Renal pelvis (tissue), 4 donors: Measurements from ENCODE around the gene PPBP. TPM values are rescaled to one million over a fixed set of nuclear protein-coding genes. Genes with fewer than 3 reads are reported as not detected.
"Not testable (repeated sequence)": the region's sequence is repeated elsewhere in the genome, so short reads cannot be mapped to it uniquely, and the experiment has no call there.

Source experiments
- DNase-seq: peaks from one replicate; pipeline ENCODE4 v3.0.0-alpha.2; 2013
- polyA plus RNA-seq, 3 donors: library from polyadenylated mRNA; unstranded; fragments of 120-200 nt; gene quantifications; one replicate each; pipeline ENCODE4 v1.2.1, GENCODE V29; 2013; ENCODE audit not compliant: insufficient read length in 3 of 3

The PPBP gene
- polyA plus RNA-seq, 3 donors, result 12.4 to 22.5 (median 19.2) TPM

DNA sequence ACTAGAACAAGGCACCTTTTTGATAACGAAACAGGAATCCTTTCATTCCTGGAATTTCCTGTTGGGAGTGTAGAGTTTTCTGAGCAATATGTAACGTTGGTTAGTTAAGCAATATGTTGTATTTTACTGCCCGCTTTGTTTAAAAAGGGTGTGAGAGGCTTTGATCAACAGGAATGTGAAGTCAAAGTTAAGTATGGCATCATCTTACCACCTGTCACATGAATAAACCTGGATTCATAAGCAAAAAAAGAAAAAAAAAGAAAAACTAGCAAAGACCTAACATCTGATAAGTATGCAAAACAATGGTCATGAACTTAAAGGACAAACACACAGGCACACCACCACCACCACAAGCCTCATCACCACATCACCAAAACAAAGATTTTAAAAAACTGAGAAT lies 17.5 kb upstream of the PPBP start:
- DNase-seq, result no peak

DNA sequence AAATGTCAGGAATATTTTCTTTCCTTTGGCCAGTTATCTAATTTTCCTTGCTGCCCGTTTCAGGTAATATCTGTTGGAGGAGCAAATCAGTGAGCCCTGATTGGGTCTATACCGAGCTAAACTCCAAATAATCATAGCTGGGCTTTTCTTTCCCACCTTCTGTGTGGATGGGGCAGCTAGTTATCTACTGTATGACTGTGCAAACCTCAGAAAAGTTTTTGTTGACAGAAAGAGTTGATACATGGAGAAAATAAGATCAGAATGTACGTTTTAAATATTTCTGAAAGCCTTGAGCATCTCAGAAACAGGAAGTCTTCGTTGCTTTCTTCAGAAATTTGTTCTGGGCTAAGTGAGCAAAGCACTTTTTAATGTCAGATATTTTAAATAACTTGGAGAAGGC lies 16.7 kb upstream of the PPBP start:
- no peak for DNase-seq

DNA sequence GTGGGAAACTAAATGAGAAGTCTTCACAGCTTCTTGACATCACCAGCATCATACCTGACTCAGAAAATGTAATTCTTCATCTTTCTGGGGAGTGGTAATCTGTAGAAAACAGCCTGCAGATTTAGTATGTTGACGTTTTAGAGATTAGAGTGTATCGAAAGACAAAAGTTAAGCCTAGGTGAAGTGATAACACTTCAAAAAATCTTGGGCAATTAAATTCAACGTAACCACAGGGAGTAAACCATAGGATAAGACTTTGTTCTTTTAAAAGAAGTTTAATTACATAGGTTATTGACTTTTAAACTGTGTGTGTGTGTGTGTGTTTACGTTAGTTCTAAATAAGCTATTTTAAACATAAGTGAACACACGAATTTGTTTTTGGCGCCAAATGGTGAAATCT lies 12.3 kb upstream of the PPBP start:
- no peak for DNase-seq

DNA sequence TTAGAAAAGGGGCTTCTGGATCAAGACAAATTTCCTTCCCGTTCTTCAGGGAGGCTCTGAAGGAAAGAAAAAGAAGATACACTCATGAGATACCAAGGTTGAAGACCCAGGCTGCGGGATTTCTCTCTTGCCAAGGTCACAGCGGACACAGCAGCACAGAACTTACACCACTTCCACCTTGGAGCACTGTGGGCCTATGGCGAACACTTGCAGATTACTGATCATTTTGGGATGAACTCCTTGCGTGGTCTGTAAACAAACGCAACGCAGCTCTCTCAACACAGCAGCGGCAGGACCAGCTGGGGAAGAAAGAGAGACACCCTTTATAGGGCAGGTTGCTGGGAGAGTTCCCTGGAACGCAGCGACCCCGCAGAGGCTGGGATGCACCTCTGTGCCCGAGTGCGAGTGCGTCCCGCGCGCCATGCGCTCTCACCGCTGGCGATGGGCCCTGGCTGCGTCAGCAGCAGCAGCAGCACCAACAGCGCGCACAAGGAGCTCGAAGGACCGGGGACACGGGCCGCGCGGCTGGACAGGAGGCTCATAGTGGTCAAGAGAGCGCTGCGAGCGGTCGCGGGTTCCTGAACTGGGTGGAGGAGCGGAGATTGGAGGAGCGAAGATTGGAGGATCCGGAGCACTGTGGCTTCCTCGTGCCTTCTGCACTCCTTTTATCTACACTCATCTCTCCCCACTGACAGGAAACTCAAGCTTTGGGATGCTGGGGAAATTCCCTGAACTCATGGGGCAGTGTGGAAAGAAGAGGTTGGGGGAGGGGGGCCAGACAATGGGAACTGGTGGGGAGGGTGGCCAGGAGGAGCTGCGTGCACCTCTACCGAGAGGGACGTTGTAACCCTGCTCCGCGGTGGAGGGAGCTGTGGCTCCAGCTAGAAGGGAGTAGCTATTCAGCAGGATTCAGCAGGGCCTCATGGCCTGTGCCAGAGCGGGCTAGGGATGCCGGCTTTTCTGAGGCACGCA lies 10.3 kb upstream of the PPBP start, which contains the start of gene CXCL5:
Gene CXCL5, minus strand, starts transcription at position 638 of the 972 bp plus-strand sequence. Its CDS starts 96 bp downstream, at position 542.
- DNase-seq, result peak; percentile 3

DNA sequence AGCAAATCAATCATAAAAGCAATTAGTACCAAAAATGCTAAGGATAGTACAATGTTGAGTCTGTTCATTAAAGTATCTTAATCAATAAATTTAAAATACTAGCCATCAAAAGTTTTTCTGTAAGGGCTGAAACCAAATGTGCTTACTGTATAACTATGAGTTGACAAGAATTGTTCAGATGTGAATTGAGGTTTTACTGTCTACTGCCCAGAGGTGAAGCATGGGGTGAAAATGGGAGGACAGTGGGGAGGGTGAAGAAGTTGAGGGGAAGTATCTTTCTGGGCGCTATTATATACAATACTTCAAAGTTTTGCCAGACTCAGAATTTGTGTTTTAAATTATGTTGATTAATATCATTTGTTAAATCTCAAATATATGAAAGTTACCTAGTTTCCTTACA lies 4.1 kb upstream of the PPBP start:
- no peak for DNase-seq

DNA sequence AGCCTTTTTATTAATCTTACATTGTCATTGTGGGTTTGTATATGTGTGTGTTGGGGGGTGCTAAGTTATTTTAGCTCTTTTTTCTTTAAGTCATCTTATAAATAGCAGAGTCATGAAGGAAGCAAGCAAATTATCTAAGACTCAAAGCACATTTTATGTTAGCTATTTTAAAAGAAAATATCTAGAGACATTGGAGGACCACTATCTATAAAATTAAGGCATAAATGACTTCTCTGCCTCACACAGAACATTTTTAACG lies 3.7 kb upstream of the PPBP start:
- DNase-seq, result no peak

DNA sequence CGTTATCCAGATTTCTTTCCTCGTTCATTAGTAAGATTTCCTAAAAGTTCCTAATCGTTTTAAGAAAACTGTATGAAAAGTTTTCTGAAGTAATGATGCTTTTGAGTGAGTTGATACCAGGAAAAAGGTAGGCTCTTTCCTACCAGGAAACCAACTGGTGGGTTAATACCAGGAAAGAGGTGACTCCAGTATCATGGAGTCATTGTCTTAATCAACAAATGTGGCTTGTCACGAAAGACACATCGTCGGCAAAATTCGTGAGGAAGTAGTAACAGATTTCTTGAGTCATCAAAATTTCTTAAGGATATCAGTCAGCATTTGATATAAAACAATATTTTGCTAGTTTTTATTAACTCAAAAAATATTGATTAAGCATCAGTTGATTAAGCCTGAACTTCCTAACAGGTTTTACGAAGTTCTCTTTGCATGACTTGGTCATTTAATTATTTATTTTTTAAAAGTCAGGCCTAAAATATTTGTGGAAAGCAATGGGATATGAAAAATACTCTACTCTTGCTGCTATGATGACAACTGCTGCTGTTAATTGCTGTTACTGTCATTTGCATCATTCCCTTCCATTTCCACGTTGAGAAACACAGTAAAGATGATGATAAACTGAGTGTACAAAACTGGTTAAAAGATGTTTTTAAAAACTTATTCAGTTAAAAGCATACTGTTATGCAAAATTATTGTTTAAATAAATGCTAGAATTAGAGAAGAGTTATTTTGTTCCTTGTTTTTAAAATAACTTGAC lies 3.2 kb upstream of the PPBP start:
- DNase-seq, result no peak

DNA sequence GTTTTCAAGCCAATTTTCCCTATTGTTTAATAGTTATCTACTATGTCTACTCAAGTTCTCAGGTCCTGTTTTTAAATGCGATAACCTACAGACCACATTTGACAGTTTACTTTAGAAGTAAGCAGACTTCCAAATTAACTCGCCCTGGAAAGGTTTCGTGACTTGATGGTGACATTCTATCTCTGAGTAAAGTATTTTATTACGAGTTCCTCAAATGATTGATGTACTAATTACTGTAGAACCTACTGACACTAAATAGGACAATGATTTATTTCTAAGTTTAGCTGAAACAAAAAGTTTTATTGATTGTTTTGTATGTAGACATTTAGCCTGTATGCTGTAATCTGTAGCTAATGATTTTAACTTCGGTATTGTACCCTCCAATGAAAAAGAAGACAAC lies 1.9 kb upstream of the PPBP start:
- DNase-seq, result peak; percentile 8

DNA sequence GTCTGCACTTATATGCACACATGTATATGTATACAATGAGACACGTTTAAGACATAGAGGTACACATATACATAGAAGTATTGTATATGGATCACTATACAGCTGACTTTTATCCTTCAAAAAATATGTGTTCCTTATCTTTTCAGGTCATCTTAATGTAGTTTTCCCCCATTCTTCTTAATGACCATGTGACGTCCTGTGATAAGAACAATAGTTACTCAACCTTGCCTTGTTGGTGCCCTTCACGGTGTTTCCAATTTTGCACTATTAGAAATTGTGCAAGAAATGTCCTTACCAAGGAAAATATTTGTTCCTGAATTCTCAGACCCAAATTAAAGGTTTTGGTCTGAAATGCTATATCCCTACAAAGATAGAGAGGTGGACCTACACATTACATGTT lies 1.0 kb upstream of the PPBP start:
- no peak for DNase-seq

DNA sequence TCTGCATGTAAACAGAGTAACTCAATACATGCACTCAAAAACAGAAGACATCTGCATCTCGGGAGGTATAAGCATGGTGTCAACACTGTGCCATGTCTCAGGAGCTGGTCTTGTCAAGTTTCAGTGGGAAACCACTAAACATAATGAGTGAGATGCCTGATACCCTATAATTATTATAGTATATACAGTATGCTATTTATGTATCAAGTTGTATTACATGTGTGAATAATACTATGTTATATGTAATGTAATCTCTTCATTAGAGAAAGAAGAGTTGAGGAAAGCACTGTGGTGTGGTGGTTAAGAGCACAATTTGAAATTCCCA lies 2.5 kb downstream of the PPBP start:
- no peak for DNase-seq

DNA sequence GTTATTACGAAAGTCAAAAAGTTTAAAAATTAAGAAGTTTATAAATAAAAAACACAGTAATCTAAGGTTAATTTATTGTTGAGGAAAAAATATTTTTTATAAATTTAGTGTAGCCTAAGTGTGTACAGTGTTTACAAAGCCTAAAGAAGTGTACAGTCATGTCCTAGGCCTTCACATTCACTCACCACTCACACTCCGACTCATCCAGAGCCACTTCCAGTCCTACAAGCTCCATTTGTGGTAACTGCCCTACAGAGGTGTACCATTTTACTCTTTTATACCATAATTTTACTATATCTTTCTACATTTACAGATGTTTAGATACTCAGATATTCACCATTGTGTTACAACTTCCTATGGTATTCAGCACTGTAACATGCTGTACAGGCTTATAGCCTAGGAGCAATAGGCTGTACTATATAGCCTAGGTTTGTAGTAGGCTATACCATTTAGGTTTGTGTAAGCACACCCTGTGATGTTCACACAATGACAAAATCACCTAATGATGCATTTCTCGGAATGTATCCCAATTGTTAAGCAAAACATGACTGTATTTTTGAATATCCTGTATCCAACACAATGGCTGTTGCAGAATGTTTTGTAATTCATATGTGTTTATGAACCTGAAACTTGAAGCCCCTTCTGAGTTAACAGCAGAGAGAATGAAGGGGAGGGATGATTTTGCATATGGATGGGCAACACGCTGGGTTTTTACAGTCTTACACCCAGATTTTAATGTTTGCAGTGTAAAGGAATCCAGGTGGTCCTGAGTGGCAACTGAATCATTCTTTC lies 3.1 kb downstream of the PPBP start:
- no peak for DNase-seq

DNA sequence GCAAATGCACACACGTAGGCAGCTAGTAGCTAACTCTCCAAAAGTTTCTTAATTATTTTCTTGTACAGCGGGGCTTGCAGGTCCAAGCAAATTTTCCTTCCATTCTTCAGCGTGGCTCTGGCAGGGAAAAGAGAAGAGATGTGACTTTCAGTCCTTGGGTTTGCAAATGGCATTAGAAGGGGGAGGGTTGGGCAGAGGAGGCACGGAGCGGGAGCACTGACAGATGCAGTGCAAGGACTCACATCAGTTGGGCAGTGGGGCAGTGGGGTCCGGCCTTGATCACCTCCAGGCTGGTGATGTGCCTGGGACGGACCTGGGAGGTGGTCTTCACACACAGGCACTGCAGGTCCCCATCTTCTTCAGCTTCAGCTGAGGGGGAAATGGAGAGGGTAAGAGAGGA lies 6.8 kb downstream of the PPBP start:
- not testable (repeated sequence) for DNase-seq

DNA sequence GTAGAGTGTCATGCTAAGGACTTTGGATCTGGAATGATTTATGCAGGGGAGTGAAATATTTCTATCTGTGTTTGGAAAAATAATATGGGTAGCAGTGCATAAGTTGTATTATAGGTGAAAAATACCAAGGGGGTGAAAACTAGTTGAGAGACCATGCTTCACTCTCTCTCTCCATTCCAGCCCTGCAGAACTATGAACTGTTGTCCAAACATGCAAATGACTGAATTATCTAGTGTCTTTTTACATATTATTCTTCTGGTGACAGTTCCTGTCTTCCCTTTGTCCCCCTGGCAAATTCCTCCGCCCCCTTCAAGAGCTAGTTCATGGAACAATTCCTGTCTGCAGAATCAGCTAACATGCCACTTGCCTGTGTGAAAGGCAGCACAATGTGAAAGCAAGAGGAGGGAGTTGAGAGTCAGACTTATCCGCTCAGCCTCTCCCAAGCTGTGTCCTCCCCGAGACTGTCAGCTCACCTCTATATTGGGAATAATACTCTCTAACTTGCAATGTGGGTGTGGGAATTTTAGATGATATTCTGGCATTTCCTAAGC lies 8.5 kb downstream of the PPBP start:
- no peak for DNase-seq

DNA sequence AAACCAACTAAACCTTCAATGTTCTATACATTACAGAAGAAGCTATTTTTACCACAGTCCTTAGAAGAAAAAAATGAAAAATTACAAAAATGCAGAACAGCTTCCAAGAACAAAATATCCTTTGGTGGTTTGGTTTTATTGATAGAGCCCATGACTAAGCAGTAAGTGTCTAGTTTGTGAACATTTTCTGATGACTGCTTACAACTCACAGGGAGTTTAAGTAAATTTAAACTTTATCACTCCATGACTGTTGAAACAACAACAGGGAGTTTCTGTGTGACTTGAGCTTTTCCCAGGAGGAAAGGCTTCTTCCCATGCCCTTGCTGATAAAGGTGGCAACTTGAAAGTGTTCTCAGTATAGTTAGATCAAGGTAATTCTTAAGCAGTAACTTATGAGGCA lies 9.1 kb downstream of the PPBP start:
- no peak for DNase-seq

DNA sequence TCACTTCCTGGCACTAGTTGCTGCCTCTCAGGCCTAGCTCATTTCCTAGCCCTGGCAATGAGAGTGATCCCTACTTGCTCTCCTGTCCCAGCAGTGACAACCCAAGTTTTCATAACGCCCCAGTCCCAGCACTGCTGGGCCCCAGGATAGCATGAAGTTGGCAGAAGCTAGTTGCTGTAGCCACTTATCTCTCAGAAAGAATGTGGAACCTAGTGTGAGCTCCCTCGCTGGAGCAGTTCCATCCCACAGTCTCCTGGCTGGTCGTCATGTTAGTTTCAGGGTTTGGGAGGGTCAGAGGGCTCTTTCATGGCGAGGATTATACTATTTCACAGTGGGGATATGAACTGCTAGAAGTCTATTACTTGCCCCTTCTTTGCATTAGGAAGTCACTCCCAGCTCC lies 11.3 kb downstream of the PPBP start:
- no peak for DNase-seq

DNA sequence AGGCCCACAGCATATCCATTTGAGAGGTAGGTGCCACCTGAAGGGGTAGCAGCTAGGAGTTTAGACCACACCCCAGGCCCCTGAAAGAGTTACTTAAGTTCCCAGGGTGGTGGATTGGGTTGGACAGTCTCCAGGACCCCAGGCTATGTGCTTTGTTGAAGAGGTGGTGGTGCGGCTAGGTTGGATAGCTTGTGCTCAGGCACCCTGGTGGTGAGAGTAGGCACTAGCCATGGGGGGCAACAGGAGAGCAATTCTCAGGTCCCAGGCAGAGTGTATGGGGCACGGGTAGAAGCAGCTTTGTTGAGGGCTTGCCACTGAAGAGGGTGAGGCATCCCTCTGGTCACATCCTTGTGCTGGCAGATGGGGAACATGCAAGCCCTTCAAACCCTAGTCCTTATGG lies 11.8 kb downstream of the PPBP start:
- no peak for DNase-seq

DNA sequence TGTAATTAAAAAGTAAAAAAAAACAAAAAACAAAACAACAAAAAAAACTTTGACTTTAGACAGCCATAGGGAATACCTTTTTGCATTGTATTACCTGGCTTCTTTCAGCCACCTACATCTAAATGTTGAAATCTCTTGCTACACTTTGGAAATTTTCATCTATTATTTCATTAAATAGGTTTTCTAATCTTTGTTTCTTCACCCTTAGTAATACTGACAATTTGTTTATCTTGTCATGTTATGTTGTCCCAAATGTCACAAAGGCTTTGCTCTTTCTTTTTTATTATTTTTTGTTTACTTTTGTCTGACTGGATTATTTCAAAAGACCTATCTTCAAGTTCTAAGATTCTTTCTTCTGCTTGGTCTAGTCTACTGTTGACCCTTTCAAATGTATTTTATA lies 13.6 kb downstream of the PPBP start:
- no peak for DNase-seq

DNA sequence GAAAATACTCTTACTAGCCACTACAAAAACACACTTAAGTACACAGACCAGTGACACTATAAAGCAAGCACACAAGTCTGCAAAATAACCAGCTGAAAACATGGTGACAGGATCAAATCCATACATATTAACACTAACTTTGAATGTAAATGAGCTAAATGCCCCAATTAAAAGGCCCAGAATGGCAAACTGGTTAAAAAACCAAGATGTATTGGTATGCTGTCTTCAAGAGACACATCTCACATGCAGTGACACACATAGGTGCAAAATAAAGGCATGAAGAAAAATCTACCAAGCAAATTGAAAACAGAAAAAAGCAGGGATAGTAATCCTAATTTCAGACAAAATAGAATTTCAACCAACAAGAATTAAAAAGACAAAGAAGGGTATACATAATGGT lies 17.0 kb downstream of the PPBP start:
- DNase-seq, result no peak

DNA sequence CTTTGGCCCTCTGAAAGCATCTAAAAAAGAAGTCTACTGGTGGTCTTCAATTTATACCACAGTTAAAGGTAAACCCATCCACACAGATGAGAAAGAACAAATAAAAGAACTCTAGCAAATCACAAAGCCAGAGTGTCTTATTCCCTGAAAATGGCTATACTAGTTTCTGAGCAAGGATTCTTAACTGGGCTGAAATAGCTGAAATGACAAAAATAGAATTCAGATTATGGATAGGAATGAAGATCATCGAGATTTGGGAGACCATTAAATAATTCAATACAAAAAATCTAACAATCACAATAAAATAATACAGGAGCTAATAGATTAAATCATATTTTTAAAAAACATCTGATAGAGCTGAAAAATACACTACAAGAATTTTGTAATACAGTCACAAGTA lies 18.0 kb downstream of the PPBP start:
- no peak for DNase-seq

DNA sequence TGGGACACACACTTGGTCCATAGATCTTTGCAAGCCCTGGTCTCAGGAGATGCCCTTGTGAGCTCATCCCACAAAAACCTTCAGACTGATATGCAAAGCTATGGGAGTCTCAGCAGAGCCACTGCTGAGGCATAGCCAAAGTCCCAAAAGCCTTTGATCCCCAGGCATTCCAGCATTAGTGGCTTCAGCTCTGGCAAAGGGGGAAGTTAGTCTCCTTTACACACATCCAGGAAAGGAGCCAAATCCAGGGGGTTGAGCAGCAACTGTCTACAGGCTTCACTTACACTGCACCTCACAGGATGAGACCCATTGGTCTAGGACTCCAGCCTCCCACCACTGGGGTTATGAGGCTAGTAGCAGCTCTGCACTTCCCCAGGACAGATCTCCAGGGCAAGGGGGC lies 20.1 kb downstream of the PPBP start:
- DNase-seq, result no peak

DNA sequence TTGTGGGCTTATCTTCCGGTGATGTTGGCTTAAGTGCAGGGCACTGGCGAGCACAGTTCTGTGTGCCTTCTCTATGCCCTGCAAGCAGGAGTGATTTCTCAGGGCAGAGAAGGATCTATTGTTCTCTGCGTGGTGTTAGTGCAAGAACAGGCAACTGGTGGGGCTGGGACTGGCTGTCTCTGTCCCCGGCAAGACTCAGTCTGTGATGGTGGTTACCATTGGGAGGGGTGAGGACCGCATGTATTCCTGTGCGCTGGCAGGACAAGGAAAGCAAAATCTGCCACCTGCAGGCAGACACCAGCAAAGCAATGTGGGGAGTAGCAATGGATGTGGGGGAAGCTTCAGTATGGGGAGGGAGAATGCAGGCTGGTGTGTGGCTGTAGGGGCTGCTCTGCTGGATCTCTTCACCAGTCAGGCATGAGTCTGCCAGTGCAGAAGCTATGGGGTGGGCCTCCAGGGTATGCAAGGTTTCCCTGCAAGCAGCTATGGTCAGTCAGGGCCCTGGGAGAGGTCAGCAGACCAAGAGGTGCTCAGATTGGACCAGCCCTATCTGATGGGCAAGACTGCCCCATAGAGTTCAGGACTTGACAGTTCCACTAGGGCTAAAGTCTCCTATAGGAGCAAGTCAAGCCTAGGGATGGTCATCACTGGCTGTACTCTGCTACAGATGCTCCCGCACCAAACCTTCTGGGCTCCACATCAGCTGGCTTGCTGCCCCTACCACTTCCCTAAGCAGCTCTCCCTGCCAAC lies 23.0 kb downstream of the PPBP start:
- DNase-seq, result no peak

DNA sequence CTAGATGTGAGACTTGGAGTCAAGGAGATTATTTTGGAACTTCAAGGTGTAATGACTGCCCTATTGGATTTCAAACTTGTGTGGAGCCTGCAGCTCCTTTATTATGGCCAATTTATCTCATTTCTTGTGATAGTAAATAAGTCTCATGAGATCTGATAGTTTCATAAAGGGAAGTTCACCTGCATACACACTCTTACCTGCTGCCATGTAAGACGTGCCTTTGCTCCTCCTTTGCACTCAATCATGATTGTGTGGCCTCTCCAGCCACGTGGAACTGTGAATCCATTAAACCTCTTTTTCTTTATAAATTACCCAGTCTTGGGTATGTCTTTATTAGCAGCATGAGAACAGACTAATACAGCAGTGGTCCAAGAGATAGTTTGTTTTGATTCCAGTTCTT lies 25.3 kb downstream of the PPBP start:
- DNase-seq, result no peak
